Activated effector memory CD4-positive, alpha-beta T cell treated with Interleukin-2 at 50 U/mL for 16 hours (primary cell): ENCODE measurements around the gene FUBP3.
"Not testable (repeated sequence)": the region's sequence is repeated elsewhere in the genome, so short reads cannot be mapped to it uniquely, and the experiment has no call there.

Experiments used
- DNase-seq: peaks from one replicate; pipeline ENCODE4 v3.0.0-alpha.2; 2020

FUBP3 gene

DNA sequence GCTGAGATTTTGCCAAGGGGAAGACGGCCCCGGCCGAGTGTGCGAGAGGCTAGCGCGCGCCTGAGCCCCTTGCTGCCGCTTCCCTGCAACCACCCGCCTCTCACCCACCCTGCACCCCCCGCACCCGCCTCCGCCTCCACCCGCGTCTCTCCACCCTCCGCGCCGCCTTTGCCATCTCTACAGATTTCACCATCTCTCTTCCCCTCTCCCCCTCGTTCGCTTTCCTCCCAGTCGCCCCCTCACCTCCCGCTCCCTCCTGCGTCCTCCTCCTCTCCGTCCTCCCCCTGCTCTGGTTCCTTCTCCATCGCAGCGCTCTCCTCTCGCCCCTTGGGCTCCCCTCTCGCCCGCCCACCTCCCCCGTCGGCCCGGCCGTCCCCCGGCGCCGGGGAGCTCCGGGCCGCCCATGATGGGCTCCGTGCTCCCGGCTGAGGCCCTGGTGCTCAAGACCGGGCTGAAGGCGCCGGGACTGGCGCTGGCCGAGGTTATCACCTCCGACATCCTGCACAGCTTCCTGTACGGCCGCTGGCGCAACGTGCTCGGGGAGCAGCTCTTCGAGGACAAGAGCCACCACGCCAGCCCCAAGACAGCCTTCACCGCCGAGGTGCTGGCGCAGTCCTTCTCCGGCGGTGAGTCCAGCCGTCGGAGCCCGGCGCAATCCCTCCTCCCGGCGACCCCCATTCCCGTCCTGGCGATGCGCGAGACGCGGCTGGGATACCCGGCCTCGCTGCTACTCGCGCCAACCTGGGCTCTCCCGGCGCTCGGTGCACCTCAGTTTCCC lies 85.1 kb downstream of the FUBP3 start, which contains the start of gene PRDM12:
Gene PRDM12 (plus strand): TSS at position 344 of the 778 bp plus-strand sequence. CDS start 60 bp downstream, at position 404.
- DNase-seq, result no peak

DNA sequence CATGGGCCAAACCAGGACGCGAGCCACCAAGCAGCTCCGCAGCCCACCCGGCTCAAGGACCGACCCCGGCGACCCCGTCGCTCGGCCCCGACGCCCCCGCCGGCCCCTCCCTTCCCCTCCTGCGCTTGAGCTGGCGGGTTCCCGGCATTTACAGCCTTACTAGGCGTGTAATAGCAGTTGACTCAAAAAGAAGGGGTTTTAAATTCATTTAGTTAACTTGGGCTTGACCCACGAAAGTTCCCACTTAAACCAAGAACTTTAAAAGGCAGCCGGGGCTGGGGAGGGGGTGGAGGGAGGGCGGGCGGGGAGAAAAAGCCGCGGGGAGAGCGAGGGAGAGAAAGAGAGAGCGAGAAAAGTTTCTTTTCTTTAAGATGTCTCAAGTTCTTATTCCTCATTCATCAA lies 85.7 kb downstream of the FUBP3 start:
- DNase-seq, result no peak

DNA sequence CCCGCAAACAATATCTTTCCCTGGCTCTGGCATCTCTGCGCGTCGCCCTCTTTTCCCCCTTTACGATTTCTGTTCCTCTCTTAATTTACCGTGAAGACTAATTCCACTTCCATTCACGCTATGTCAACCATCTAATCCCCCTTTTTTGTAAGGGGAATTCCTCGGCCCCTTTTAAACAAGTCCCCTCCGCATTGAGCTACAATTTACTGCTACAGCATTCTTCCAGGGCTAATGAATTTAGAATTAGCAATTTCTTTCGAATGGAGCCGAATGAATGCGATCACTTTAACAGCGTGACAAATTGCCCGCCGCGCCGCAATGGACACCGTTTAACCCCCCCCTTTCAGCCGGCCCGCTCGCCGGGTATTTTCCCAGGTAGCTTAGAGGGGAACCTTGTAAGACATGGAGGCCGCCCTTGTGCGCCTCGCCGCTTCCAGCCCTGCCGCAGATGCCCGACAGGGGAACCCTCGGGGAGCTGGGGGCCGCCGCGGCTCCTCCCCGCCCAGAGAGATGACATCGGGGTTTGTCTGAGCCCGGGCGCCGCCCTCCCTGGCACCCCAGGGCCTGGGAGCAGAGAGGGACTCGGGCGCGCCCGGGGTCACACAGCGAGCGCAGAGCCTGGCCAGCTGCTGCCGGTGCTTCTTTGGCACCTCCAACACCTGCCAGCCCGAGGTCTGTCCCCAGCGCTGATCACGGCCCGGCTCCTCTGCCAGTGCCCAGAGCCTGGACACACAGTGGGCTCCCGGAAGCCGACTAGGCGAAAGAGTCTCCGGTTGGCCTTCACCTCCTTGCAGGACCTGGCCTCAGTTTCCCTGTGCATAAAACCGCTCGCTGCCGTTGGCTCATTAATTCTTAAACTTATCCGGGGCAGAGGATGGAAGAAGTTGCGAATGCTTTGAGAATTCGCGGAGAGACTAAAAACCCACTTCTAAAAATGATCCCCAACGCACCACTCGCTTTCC lies 86.3 kb downstream of the FUBP3 start:
- DNase-seq, result no peak

DNA sequence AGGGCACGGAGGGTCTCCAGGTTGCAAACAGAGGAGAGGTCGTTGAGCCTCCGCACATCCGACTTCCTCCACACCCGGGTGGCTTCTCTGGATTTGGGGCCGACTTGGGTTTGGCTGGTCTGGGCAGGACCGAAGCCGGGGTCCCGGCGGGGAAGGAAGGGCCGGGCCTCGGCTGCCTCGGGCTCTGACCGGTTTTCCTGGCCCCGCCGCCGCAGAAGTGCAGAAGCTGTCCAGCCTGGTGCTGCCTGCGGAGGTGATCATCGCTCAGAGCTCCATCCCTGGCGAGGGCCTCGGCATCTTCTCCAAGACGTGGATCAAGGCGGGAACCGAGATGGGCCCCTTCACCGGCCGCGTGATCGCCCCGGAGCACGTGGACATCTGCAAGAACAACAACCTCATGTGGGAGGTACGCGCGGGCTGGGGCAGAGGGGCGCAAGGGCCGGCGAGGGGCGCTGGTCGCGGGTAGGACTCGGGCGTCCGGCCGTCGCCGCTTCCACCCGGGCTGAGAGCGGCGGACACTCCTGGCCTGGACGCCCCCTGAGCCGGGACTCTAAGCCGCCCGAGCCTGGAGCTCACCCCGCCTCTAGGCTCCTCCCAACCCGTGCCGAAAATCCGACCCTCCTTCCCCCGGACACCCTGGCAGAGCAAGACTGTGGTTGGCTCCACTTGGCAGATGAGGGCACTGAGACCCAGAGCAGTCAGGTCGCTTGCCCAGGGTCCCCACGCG lies 87.2 kb downstream of the FUBP3 start:
- DNase-seq, result no peak

DNA sequence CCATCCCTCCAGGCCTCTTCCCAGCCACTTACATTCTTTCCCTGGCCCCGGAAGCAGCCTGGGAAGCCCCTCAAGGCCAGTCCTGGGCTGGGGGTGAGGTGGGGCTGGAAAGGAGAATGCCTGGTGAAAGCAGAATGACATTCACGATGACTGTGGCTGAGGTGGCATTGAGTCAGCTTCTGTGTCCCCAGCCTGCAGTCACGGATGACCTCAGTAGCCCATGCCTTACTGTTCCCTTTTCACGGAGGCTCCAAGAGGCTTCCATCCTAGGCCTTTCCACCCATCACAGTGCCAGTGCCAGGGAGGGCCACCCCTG lies 87.7 kb downstream of the FUBP3 start:
- DNase-seq, result no peak

DNA sequence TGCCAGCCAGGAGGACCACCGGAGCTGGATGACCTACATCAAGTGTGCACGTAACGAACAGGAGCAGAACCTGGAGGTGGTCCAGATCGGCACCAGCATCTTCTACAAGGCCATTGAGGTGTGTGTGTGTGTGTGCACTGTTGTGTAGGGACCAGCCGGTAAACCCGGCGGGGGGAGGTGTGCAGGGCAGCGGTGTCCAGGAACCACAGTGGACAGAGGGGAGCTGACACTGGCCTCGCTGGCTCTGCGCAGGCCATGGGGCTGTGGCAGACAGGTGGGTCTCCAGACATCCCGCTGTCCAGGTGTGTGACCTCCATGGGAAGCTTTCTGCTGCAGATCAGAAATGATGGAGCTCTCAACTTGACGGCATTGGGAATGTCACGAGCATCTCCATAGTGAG lies 88.8 kb downstream of the FUBP3 start:
- no peak for DNase-seq

DNA sequence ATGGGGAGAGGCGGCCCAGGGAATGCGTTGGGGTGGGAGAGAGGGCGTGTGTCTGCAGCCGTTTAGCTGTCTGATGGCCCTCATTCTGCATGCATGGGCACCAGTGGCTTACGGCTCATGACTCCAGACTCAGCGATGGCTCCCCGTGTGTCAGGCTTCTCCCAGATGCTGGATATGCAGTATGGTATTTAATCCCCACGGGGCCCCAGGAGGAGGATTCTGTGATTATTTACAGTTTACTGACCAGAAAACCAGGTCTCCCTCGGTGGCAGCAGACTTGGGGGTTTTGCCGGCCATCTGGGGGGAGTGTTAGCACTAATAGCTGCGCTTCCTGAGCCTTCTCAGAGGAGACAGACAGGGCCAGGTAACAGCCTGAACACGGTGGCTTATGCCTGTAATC lies 89.3 kb downstream of the FUBP3 start:
- DNase-seq, result no peak

DNA sequence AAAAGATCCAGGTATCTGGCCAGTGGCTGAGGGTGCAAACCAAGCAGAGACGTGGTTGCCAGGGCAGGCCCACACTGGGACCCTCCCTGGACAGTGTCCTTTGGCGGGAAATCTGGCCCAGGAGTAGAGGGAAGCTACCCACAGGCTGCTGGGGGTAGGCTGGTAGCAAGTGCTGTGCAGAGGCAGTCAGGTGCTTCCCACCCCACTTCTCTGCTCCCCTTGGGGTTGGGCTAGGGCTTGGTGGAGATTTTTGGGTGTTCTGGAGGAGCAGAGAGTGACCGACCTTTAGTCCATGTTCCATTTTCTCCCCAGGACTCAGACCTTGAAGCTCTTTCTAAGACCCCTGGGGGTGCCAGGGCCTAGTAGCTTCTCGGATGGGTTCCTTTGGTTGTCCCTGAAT lies 90.6 kb downstream of the FUBP3 start:
- no peak for DNase-seq

DNA sequence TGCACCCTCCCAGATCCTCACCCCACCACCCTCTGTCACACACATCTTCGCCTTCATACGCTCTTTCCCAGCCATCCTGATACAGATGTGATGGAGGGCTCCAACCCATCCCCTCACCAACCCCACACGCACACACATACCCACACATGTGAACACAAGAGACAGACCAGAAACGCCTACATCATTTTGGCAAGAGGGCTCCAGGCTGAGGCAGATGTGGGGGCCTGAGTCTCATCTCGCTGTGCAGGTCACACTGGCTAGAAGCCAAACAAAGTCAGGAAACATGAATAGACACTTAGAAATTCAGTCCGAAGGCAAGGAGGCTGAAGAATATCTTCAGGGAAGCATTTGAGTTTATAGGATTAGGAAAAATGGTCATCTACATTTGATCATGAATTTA lies 91.3 kb downstream of the FUBP3 start:
- DNase-seq, result no peak

DNA sequence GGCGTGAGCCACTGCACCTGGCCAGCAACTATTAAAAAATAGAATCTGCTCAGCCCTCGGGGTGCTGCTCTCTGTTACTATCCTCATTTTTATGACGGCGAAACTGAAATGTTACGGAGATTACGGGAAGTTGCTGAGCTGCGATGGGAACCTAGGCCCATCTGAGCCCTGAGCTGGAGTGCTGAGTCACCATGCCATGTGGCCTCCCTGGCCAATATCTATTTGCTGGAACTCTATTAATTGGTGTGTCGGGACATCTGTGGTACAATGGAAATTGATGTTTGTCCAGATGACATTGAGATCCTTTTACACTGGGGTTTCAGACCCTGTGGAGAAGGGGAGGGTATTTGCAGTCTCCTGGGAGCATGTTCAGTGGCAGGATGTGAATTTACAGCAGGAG lies 93.1 kb downstream of the FUBP3 start:
- no peak for DNase-seq

DNA sequence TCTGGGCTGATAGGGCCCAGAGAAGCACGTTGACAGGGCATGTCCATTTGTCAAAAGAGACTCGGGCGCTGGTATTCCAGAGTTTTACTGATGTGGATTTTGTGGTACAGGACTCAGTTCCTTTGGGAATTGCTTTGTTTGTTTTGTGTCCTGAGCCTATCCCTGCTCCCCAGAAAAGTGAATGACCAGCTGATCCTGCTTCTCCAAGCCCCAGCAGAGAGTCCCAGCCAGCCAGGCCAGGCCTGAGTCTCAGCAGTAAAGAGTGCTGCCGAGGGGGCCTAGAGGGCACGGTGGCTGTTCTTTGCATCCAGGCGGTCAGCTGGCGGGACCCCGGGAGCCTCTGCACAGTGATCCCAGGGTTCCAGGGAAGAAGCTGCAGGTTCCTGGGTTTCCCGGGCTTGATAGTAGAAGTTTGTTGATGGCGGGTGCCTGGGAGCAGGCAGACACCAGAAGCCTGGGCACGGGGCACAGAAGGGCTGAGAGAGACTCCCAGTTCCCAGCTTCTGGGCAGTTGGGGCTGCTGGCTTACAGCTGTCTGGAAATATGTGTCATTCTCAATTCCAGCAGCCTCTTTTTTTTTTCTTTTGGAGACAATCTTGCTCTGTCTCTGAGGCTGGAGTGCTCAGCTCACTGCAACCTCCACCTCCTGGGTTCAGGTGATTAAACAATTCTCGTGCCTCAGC lies 93.7 kb downstream of the FUBP3 start:
- no peak for DNase-seq

DNA sequence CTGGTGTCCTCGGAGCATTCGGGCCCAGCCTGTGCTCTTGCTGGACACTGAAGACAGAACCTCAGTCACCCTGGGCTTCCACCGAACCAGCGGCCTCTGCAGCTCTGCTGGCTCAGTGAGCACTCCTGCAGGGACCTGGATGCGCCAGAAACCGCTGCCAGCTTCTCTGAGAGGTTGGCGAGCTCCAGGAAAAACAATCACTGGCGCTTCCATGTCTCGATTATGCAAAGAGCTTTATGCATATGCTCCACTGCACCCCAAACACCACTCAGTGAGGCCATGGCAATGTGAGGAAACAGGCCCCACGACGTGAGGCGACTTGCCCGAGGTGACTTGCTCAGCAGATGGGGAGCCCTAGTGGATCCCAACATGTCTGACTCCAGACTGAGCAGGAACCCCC lies 96.0 kb downstream of the FUBP3 start:
- DNase-seq, result no peak

DNA sequence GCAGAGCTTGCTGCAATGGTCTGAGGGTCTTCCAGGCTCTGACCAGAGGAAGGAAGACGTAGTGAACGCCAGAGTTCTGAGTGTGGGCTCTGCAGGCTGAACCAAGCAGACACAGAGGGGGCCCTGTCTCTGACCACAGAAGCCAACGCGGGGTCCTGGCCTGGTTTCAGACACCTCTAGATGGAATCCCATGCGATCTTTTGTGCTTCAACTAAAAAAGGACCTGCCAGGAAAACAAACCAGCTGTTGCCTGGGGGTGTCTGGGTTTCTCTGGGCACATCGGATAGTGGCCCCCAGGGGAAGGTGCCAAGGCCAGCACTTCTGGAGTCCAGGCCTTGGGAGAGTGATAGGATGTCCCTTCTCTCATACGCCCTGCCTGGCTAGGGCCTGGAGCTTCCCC lies 97.9 kb downstream of the FUBP3 start:
- DNase-seq, result no peak

DNA sequence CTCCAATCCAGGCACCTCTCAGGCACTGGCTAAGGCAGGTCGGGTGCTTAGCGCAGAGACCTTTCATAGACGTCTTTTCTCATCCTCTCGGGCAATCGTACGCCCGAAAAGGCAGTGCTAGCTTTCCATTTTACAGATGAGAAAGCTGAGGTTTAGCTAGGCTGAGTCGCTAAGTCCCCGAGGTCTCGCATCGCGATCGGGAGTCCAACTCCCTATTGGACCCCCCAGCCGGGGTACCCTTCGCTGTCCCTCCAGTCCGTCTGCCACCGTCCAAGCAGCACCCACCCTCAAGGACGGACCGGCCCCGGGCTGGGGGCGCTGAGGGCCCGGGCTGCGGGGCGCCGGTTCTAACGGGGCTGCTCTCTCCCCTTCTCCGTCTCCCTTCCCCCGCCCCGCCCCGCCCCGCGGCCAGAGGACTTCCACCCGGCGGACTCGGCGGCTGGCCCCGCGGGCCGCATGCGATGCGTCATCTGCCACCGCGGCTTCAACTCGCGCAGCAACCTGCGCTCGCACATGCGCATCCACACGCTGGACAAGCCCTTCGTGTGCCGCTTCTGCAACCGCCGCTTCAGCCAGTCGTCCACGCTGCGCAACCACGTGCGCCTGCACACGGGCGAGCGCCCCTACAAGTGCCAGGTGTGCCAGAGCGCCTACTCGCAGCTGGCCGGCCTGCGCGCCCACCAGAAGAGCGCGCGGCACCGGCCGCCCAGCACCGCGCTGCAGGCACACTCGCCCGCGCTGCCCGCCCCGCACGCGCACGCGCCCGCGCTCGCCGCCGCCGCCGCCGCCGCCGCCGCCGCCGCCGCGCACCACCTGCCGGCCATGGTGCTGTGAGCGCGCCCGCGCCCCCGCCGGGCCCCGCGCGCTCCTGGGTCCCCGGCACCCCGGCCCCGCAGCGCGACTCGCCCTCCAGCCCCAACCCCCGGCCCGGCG lies 101.7 kb downstream of the FUBP3 start:
- peak; percentile 50 for DNase-seq

DNA sequence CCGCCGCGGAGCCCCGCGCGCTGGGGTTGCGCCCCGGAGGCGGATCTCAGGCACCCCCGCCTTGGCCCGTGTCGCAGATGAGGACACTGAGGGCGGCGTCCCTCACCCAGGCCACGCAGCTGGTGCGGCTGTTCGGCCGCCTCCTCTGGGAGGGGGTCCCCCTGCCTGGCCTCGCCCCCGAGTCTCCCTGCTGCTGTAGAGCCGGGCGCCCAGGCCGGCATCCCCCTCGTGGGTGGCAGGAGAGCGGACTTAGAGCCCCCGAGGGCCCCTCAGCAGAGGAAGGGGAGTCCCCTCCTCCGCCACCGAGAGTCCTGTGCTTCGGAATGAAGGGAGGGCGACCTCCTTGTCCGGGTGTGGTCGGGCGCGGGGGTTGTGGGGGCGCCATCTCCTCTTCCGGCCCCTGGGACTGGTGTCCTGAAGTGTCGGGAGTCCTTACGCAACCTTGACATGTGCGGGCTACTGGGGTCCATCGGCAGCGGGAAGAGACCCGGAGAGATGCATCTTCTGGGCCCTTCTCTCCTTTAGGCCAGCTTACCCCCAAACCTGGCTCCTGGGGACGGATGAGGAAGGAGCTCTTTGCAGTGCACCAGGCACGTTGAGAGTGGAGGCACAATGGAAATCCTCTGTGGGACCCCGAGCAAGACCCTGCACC lies 102.5 kb downstream of the FUBP3 start:
- no peak for DNase-seq

DNA sequence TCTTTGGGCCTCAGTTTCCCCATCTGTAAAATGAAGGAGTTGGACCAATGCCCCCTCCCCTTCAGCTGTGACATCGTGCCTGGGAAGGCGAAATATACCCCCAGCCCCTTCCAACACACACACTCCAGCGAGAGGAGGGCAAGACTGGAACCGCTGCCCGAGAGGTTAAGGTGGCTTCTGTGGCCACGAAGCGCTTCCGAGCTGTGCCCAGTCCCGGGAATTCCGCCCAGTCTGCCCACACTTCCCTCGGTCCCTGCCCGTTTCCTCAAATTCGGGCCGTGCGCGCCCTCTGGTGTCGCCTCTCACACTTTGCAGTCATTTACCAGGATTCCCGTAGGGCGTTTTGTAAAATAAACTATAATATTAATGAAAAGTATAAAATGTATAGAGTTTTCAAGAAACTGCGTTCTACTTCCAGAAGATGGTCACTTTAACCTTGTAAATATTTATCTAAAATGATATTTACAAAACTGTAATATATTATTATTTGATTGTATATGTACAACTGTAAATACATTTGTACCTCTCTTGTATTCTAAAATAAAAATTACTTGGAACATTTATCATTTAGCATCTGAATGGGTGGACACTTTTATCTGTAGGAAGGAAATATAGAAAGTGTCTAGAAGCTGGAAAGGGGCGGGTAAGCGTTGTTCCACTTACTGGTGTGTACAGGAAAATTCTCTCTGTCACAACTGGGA lies 103.2 kb downstream of the FUBP3 start:
- peak; percentile 35 for DNase-seq

DNA sequence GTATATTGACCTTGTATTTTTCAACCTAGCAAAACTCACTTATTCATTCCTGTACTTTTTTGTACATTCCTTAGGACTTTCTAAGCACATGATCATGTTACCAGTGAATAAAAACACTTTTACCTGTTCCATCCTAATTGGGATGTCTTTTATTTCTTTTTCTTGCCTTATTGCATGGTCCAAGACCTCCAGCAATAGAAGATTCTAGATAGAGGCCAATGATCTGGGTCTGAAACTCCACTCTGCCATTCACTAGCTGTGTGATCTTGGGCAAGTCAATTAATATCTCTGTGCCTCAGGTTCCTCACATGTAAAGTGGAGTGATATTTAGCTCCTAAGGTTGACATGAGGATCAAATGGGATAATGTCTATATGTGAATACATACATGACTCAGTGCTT lies 105.7 kb downstream of the FUBP3 start:
- no peak for DNase-seq

DNA sequence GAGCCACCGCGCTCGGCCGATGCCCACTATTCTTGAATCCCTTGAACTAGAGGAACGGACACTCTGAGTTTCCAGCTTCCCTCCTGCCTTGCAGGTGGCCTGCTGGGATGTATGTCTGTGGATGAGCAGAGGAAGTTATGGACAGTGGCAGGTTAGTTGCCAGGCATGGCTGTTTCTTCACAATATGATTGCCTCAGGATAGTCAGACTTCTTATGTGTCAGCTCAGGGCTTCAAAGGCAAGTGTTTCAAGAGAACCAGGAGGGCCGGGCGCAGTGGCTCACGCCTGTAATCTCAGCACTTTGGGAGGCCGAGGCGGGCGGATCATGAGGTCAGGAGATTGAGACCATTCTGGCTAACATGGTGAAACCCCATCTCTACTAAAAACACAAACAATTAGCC lies 106.6 kb downstream of the FUBP3 start:
- not testable (repeated sequence) for DNase-seq

DNA sequence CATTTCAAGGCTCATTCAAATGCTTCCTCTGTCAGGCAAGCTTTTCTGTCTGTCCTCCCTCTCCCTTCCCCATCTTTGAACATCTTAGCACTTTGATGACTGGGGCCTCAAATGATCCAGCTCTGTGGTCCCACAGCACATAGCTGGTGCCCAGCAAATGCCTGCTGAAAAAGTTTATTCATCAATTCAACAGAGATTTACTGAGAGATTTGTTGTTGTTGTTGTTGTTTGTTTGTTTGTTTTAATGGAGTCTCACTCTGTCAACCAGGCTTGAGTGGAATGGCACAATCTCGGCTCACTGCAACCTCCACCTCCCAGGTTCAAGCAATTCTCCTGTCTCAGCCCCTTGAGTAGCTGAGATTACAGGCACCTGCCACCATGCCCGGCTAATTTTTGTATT lies 108.2 kb downstream of the FUBP3 start:
- DNase-seq, result no peak
